BLaER1 treated with 17β-estradiol and CSF1 and Interleukin-3, amounts not matched to agents 10 nM and 100 nM (cell line): ENCODE results near the gene GDF11.
A peak's percentile ranks its signal among the peaks of the same experiment; 100 is the strongest.

ENCODE experiments used
- H3K27ac ChIP-seq, 11 experiments: shearing (Covaris generic); formaldehyde crosslinking; 2 replicates each; pipeline ENCODE4 v1.8.1; 2022
- H3K27me3 ChIP-seq, 11 experiments: shearing (Covaris generic); formaldehyde crosslinking; 2 replicates each; pipeline ENCODE4 v1.8.1; 2022
- H3K36me3 ChIP-seq, 11 experiments: shearing (Covaris generic); formaldehyde crosslinking; 2 replicates each; pipeline ENCODE4 v1.8.1; 2022
- H3K4me1 ChIP-seq, 10 experiments: shearing (Covaris generic); formaldehyde crosslinking; 2 replicates each; pipeline ENCODE4 v1.8.1; 2022
- H3K4me2 ChIP-seq, 11 experiments: shearing (Covaris generic); formaldehyde crosslinking; 2 replicates each; pipeline ENCODE4 v1.8.1; 2022
- H3K4me3 ChIP-seq, 10 experiments: shearing (Covaris generic); formaldehyde crosslinking; 2 replicates each; pipeline ENCODE4 v1.8.1; 2022
- H3K9ac ChIP-seq, 11 experiments: shearing (Covaris generic); formaldehyde crosslinking; 2 replicates each; pipeline ENCODE4 v1.8.1; 2022
- H3K9me3 ChIP-seq, 11 experiments: shearing (Covaris generic); formaldehyde crosslinking; replicated peaks in 1 of 11; 2 replicates each; pipeline ENCODE4 v1.8.1; 2022
- H4K20me1 ChIP-seq, 11 experiments: shearing (Covaris generic); formaldehyde crosslinking; 2 replicates each; pipeline ENCODE4 v1.8.1; 2022
- Cebpa-rat ChIP-seq, 11 experiments: shearing (Covaris generic); IDR thresholded peaks; 2 replicates each; pipeline ENCODE4 v1.8.1; 2022

The GDF11 gene

DNA sequence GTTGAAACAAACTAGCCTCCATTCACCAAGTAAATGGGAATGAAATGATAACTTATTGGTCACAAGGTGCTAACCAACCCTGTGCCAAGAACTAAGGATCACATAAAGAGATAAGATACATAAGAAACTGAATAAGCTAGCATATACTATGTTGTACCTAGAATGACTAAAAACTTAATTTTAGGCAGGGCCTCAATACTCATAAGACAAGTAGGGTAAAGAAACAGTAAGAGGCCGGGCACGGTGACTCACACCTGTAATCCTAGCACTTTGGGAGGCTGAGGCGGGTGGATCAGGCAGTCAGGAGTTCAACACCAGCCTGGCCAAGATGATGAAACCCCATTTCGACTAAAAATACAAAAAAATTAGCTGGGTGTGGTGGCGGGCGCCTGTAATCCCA lies 17.7 kb downstream of the GDF11 start:
- Histone ChIP-seq H3K9me3 (peaks cover 0 to 9% (median 0%) of the 10 kb centered on the region in 11 experiments; a peak in 1 of 22 replicates), H3K36me3 (peaks cover 95 to 100% (median 99%) of the 10 kb centered on the region in 11 experiments), H3K4me2 (peak overlapping the region in 1 of 11 experiments; percentile 37; a peak in 1 of 22 replicates)

DNA sequence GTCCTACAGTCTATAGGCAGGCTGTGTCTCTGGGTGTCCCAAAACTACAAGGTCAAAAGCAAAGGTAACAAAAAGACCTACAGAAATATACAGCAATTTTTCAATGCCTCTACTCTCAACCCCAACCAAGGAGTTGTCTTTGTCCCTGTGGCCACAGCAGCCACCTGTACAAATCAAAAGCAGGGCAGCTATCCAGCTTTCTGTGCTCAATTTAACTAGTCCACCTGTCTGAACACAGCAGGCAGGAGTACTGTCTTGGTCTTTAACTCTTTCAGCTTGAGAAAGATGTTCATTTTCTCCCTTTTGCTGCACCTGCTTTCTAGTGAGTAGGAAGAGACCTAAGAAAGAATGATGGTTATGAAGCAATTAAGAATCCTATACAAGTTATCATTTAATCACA lies 19.7 kb downstream of the GDF11 start:
- no peaks in the 10 kb centered on the region for H3K27me3 ChIP-seq
- H4K20me1 ChIP-seq: peaks cover 0 to 75% (median 29%) of the 10 kb centered on the region in 11 experiments; a peak in 13 of 22 replicates
- no peak overlapping the region for H3K9ac ChIP-seq
- peaks cover 0 to 28% (median 5%) of the 10 kb centered on the region in 10 experiments; a peak in 9 of 20 replicates for H3K4me1 ChIP-seq
- no peak overlapping the region for H3K4me2 ChIP-seq
- peaks cover 0 to 9% (median 0%) of the 10 kb centered on the region in 11 experiments; a peak in 1 of 22 replicates for H3K9me3 ChIP-seq
- peaks cover 91 to 100% (median 97%) of the 10 kb centered on the region in 11 experiments for H3K36me3 ChIP-seq
- H3K4me3 ChIP-seq: no peak overlapping the region
- TF ChIP-seq Cebpa-rat (IDR thresholded peaks at IDR 0.05): no peak
- H3K27ac ChIP-seq: no peak overlapping the region

More for the DNA sequence above, 17.7 kb downstream of the GDF11 start:
- H3K4me1 ChIP-seq: peaks cover 0 to 28% (median 5%) of the 10 kb centered on the region in 10 experiments; a peak in 9 of 20 replicates
- H3K27ac ChIP-seq: no peak overlapping the region; a peak in 1 of 22 replicates
- no peak for TF ChIP-seq Cebpa-rat (IDR thresholded peaks at IDR 0.05)
- H3K27me3 ChIP-seq: no peaks in the 10 kb centered on the region
- peaks cover 0 to 68% (median 29%) of the 10 kb centered on the region in 11 experiments; a peak in 13 of 22 replicates for H4K20me1 ChIP-seq
- no peak overlapping the region for H3K9ac ChIP-seq
- H3K4me3 ChIP-seq: no peak overlapping the region

DNA sequence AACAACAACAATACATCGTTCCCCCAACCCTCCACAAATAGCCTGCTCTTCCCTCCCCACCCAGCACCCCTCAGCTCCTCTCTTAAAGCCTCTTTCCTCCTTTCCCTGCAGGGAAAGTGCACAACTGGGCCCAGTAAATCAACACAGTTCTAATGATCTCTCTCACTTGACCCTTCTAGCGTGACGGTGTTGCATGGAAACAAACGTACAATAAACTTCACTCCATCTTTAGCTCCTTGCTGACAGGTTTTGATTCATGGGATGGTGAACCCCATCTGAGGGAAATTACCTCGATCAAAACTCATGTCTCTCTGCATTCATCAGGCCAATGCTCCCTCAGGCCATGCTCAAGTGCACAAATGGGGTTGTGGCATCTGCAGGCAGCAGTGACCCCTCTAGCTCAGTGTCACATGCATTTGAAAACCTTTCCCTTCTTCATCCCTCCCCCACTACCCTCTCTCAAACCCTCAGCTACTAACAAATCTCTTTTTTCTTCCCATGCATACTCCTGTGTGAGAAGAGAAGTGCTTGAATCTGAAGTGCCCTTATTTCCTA lies 22.9 kb downstream of the GDF11 start:
- no peak for TF ChIP-seq Cebpa-rat (IDR thresholded peaks at IDR 0.05)
- H3K4me2 ChIP-seq: no peak overlapping the region
- no peak overlapping the region for H3K9ac ChIP-seq
- H3K27ac ChIP-seq: no peak overlapping the region
- H3K36me3 ChIP-seq: peaks cover 85 to 100% (median 95%) of the 10 kb centered on the region in 11 experiments
- H3K4me1 ChIP-seq: peaks cover 0 to 14% (median 3%) of the 10 kb centered on the region in 10 experiments; a peak in 9 of 20 replicates
- H4K20me1 ChIP-seq: peaks cover 0 to 78% (median 44%) of the 10 kb centered on the region in 11 experiments; a peak in 14 of 22 replicates
- no peaks in the 10 kb centered on the region for H3K27me3 ChIP-seq
- no peak overlapping the region for H3K4me3 ChIP-seq
- H3K9me3 ChIP-seq: no peaks in the 10 kb centered on the region

DNA sequence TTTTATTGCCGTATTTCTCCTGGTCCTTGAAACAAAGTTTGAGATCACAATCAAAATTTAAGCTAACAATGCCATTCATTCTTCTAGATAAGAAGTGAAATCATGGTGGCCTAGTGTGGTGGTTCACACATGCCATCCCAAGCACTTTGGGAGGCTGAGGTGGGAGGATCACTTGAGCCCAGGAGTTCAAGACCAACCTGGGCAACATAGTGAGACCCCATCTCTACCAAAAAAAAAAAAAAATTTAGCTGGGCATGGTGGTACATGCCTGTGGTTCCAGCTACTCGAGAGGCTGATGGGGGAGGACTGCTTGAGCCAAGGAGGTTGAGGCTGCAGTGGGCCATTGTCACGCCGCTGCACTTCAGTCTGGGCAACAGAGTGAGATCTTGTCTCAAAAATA lies 24.2 kb downstream of the GDF11 start:
- H3K27me3 ChIP-seq: no peaks in the 10 kb centered on the region
- no peak overlapping the region for H3K27ac ChIP-seq
- no peak for TF ChIP-seq Cebpa-rat (IDR thresholded peaks at IDR 0.05)
- peaks cover 5 to 78% (median 44%) of the 10 kb centered on the region in 11 experiments; a peak in 16 of 22 replicates for H4K20me1 ChIP-seq
- peaks cover 0 to 1% (median 0%) of the 10 kb centered on the region in 10 experiments; a peak in 1 of 20 replicates for H3K4me1 ChIP-seq
- no peaks in the 10 kb centered on the region for H3K9me3 ChIP-seq
- no peak overlapping the region for H3K9ac ChIP-seq
- no peak overlapping the region for H3K4me3 ChIP-seq
- H3K36me3 ChIP-seq: peaks cover 85 to 100% (median 96%) of the 10 kb centered on the region in 11 experiments
- no peak overlapping the region for H3K4me2 ChIP-seq

- H3K27me3 ChIP-seq: no peaks in the 10 kb centered on the region
- no peak for TF ChIP-seq Cebpa-rat (IDR thresholded peaks at IDR 0.05)
- H3K9me3 ChIP-seq: no peaks in the 10 kb centered on the region
- H3K4me1 ChIP-seq: no peaks in the 10 kb centered on the region
- peaks cover 6 to 84% (median 38%) of the 10 kb centered on the region in 11 experiments; a peak in 18 of 22 replicates for H4K20me1 ChIP-seq
- no peak overlapping the region for H3K4me2 ChIP-seq
- no peak overlapping the region for H3K9ac ChIP-seq
- peaks cover 86 to 100% (median 96%) of the 10 kb centered on the region in 11 experiments for H3K36me3 ChIP-seq
- H3K4me3 ChIP-seq: no peak overlapping the region
- no peak overlapping the region for H3K27ac ChIP-seq
Observed at GRCh38 chr12:55771736-55772135, 28.8 kb downstream of the GDF11 start.

- Histone ChIP-seq H3K36me3 (peaks cover 95 to 100% (median 100%) of the 10 kb centered on the region in 11 experiments), H3K9ac (no peak overlapping the region), H3K4me3 (no peak overlapping the region), H4K20me1 (peaks cover 0 to 98% (median 24%) of the 10 kb centered on the region in 11 experiments; a peak in 15 of 22 replicates), H3K27me3 (no peaks in the 10 kb centered on the region), H3K4me2 (peak overlapping the region in 1 of 11 experiments; percentile 15; a peak in 1 of 22 replicates), H3K4me1 (peaks cover 0 to 30% (median 16%) of the 10 kb centered on the region in 10 experiments; a peak in 14 of 20 replicates), H3K27ac (no peak overlapping the region), H3K9me3 (no peaks in the 10 kb centered on the region)
- no peak for TF ChIP-seq Cebpa-rat (IDR thresholded peaks at IDR 0.05)
Observed at GRCh38 chr12:55777856-55778255, 34.9 kb downstream of the GDF11 start.

- Histone ChIP-seq H3K4me3 (no peak overlapping the region), H4K20me1 (peaks cover 0 to 90% (median 17%) of the 10 kb centered on the region in 11 experiments; a peak in 12 of 22 replicates), H3K4me2 (peak overlapping the region in 5 of 11 experiments; percentile 6 to 37 (median 16); a peak in 6 of 22 replicates), H3K27me3 (no peaks in the 10 kb centered on the region), H3K36me3 (peaks cover 97 to 100% (median 100%) of the 10 kb centered on the region in 11 experiments), H3K27ac (no peak overlapping the region), H3K9me3 (no peaks in the 10 kb centered on the region), H3K4me1 (peaks cover 0 to 30% (median 16%) of the 10 kb centered on the region in 10 experiments; a peak in 14 of 20 replicates), H3K9ac (no peak overlapping the region)
- no peak for TF ChIP-seq Cebpa-rat (IDR thresholded peaks at IDR 0.05)
Observed at GRCh38 chr12:55780685-55781084, 37.8 kb downstream of the GDF11 start.

- no peaks in the 10 kb centered on the region for H3K4me1 ChIP-seq
- H3K4me3 ChIP-seq: no peak overlapping the region
- no peak overlapping the region for H3K9ac ChIP-seq
- H3K9me3 ChIP-seq: no peaks in the 10 kb centered on the region
- no peak overlapping the region for H3K4me2 ChIP-seq
- peaks cover 0 to 78% (median 16%) of the 10 kb centered on the region in 11 experiments; a peak in 12 of 22 replicates for H4K20me1 ChIP-seq
- H3K27me3 ChIP-seq: no peaks in the 10 kb centered on the region
- peaks cover 95 to 100% (median 100%) of the 10 kb centered on the region in 11 experiments for H3K36me3 ChIP-seq
- no peak for TF ChIP-seq Cebpa-rat (IDR thresholded peaks at IDR 0.05)
- H3K27ac ChIP-seq: no peak overlapping the region
Observed at GRCh38 chr12:55788546-55788945, 45.6 kb downstream of the GDF11 start.

DNA sequence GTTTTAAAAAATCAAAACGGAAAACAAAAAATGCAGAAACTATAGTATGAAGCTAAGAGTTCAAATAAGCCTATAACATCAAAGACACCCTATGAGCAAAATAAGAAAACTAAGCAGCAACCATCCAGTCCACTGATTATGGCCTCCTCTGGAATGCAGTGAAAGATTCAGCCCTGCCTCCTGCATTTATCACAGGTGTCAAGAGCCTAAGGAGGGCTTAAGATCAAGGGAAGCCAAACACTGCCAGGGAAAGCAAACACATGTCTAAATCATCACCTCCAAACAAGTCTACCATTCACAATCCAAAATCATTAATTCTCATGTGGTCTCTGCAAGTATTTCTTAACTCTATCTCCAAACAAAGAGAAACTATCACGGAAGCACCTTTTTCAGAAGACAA lies 46.2 kb downstream of the GDF11 start:
- Histone ChIP-seq H3K4me1 (no peaks in the 10 kb centered on the region), H3K4me3 (no peak overlapping the region), H3K9me3 (no peaks in the 10 kb centered on the region), H3K27ac (no peak overlapping the region), H4K20me1 (peaks cover 0 to 78% (median 16%) of the 10 kb centered on the region in 11 experiments; a peak in 12 of 22 replicates), H3K9ac (no peak overlapping the region), H3K27me3 (no peaks in the 10 kb centered on the region), H3K4me2 (no peak overlapping the region), H3K36me3 (peaks cover 95 to 100% (median 100%) of the 10 kb centered on the region in 11 experiments)
- TF ChIP-seq Cebpa-rat (IDR thresholded peaks at IDR 0.05): no peak
